GM18870 (cell line): ENCODE measurements around the gene PPP3R2.
"Not testable (repeated sequence)": the region's sequence is repeated elsewhere in the genome, so short reads cannot be mapped to it uniquely, and the experiment has no call there.

Experiments
- ATAC-seq: cut with Tn5 transposase; IDR thresholded peaks from one replicate; pipeline ENCODE4 v1.9.1; 2021; ENCODE audit warnings: moderate library complexity; ENCODE audit not compliant: unreplicated experiment

Gene PPP3R2

DNA sequence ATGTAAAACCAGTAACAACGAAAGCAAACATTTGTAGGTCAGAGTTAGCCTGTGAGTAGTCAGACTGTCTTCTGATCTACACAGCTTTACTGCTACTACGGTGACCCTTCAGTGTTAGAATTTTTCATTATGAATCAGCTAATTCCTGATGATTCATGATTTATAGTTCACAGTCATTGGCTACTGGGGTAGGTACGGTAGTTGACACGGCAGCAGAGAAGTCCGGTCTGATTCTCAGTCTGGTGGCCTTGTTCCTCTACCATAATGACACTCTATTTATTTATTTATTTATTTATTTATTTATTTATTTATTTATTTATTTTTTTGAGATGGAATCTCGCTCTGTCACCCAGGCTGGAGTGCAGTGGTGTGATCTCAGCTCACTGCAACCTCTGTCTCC is 4.7 kb downstream of the PPP3R2 start:
- not testable (repeated sequence) for ATAC-seq

GRCh38 chr9:101587332-101588043 is 7.3 kb downstream of the PPP3R2 start:
- no peak for ATAC-seq

- peak; percentile 88 for ATAC-seq
Measured at GRCh38 chr9:101586651-101587050, 8.1 kb downstream of the PPP3R2 start.

DNA sequence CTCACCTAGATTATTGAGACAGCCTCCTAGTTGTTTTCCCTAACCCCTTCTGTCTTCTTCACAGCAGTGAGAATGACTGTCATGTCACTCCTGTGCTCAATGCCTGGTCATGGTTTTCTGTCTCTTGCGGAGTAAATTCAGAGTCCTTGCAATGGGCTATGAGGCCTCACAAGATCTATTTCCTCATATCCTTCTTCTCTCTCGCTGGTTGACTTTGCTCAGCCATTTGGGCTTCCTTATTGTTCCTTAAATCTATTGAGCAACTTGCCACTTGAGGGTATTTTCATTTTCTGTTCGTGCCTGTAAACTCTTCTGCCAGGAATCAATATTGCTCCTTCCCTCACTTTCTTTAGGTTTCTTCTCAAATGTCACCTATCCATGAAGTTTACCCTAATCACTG is 9.0 kb downstream of the PPP3R2 start:
- ATAC-seq: no peak

DNA sequence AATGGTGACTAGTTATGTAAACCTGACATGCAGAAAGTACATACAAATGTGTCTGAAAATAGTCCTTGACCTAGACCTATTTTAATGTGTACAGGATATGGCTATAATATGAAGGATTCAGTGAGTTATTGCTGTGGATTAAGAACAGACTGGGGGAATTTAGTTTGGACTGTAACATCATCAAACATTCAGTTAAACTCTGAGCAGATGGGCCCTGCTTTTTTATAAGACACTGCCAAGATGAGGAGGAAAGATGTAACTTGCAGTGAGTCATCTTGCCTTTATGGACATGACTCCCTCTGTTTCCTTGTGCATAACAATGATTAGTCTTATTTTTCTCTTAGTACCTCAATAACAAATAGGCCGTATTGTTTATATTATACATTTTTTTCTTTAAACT is 12.2 kb downstream of the PPP3R2 start:
- ATAC-seq: no peak

DNA sequence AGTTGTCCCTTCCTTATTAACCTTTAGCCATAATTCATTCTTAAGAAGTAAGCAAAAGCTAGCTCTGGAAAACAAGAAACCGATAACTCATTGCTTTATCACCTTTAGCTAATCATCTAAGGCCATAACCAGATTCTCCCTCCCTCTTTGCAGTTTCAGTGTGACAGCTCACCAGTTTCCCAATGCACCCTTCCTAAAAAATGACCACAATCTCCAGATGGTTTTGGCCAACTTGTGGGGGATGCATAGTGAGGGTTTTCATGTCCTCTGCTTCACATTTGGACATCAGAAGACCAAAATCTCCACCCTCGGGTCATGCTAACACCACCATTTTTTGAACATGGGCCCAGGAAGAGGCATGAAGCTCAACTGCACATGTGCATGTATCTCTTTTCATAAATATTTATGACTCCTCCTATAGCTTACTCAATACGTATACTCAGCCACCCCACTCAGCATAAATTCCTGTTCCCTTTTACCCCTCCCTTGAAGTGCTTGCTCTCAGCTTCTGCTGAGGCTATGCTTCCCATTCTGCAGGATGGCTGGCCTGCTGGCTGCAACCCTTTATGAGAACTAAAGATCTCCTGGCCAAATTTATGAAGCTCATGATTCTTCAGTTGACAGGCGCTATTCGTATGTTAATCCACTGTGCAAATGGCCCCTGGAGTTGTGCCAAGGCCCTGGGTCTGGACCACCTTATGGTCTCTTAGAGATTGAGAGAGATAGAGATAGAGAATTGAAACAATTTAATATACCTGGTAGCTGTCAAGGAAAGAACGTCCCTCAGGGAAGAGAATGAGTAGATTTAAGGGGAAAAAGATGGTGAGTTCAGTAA is 14.8 kb downstream of the PPP3R2 start:
- ATAC-seq: no peak

GRCh38 chr9:101578378-101578777 is 16.4 kb downstream of the PPP3R2 start:
- ATAC-seq: peak; percentile 47

- no peak for ATAC-seq
Measured at GRCh38 chr9:101574731-101575333, 19.9 kb downstream of the PPP3R2 start.

DNA sequence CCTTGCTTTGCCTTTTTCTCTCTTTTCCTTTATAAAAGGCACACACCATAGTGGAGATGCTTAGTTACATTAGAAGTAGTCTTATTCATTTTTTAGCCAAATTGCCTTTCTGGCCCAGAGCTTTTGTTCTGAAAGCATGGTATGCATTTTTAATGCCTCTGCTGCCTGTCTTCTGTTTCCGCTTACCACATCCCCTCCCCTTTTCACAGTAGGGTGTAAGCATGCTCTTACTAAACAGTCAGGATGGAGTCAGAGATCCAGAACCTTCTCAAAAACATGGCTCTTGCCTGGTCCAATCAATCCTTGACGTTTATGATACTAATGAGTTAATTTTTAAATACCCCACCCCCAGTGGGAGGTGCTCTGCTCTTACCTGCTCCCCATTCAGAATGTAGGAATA is 22.5 kb downstream of the PPP3R2 start:
- ATAC-seq: no peak

DNA sequence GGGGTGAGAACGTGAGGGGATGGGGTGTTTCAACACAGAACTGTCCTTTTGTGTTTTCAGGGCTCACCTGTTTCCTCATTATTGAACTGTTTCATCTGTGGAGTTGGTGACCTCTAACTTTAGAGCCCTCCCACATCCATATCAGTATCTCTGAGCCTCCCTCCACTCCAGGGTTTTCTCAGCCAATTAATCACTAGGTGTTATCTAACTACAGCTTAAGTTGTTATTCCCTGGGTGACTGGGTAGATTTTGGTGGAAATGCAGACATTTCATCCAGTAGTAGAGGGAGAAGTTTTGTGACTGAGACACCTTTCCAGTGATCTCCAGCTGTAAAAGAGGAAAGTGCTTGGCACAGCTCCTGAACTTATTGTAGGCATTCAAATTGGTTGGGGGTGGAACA is 23.7 kb downstream of the PPP3R2 start:
- no peak for ATAC-seq

DNA sequence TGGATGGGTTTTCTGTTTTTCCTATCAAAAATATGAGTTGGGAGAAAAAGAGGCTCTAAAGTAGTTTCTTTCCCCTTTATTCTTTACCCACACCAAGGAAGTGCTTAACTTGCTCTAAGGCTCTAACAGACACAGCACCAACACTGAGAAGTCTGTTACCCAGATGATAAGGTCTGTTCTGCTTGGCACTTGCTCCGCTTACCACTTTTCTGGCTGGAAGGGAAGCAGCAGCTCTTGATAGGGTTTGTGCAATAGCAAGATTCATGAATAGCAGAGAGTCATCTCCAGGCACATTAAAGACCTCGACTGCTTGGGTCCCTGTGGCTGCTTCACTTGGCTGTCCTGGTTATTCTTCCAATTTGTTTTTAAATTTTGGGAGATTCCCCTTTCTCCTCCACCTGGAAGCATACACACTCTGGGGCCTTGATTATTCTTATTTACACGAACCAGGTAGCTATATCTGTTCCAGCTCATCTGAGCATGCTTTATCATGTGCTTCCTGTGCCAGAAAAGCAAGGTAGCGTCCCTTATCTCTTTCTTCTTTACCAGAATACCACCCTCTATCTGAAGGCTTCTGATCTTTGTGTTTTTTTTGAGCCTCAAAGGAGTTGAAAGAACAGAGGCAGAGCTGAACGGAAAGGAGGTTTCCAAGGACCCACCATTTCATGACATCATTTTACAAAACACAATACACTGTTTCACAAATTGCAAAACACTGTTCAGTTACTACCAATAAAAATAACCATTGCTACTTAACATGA is 24.8 kb downstream of the PPP3R2 start:
- ATAC-seq: no peak

DNA sequence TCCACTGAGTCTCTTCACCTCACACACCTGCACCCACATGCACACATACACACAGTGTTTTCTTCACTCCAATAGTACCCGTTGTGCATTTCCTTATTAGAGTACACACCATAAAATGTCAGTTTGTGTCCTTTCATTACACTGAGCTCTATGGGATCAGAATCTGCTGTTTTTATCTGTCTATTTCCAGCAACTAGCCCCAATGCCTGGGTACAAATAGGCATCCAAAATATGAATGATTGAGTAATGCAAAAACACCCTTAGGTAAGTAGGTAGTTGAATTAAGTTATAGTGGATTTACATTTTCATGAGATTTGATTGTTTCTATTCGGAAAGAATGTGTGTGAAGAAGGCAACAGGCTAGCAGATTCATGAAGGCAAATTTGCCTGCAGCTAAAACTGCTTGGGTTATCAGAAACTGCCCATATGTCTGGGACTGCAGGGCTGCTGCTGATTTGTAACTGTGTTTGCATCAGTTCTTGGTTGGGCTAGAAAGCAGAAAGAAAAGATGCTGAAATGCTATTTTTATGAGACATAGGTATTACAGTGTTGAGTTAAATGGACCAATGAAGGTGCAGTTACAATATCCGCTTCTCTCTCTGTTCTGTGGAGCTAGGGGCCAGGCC is 26.9 kb downstream of the PPP3R2 start:
- no peak for ATAC-seq

DNA sequence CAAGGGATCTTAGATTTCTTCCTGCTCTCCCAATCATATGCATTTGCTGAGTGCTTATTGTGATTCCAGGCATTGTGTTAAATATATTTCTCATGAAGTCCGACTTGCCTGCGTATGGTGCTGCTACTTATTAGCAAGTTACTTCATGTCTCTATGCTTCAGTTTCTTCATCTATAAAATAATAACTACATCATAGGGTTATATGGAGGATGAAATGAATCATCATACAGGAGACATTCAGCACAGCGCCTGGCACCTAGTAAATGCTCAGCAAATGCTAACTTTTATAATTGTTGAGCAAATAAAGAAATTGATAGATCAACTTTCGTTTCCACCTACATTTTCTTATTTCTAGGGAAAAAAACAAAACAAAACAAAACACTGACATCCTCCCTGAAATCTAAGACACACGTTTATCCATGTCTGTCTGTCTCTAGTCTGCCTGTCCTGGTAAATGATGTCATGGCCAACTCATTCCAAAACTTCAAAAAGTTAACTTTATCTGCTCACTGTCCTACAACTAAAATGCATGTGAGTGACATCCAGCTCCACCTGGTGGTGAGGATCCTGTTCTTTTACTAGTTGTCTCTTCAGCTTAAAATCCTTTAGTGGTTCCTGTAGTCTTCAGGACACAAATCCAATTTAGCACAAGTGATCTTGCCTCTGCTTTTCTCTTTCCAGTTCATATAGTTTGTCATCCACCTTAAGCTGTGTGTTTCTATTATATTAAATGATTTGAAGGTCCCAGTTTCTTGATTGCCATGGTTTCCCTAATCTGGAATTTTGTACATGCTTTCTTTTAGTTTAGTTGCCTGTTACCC is 27.7 kb downstream of the PPP3R2 start:
- ATAC-seq: peak; percentile 80

DNA sequence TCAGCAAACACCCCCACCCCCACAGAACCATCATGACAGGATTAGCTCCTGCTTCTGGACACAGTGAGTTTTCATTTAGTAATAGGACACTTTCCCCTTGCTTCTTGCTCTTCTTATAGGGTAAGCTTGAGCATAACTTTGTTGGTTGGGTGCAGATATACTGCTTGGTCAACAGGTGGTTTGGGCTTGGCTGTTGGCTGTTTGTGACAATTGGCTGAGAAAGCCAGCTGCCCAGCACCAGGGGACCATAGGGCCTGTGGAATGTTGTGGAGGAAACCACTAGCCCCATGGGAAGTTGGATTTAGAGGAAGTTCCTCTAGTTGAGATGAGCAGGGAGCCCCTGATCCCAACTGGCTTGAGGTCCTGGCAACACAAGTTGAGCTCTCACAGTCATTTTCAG is 30.5 kb downstream of the PPP3R2 start:
- ATAC-seq: no peak

- ATAC-seq: no peak
Measured at GRCh38 chr9:101562966-101563365, 31.8 kb downstream of the PPP3R2 start.

DNA sequence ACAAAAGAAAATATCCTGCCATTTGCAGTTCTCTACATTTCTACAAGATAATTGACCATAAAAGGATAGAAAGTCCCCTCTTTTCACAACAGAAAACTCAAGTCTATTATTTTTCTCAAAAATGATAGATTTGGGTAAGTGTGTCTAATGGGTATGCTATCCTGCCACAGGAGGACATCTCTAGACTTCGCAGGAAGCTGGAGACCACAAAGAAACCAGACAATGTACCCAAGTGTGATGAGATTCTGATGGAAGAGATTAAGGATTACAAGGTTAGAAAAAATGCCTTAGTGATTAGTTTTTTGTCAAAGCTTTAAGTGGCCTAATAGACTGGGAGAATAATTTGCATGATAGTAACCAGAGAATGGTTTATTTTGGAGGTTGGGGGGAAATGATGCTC is 33.0 kb downstream of the PPP3R2 start:
- ATAC-seq: no peak

- not testable (repeated sequence) for ATAC-seq
Measured at GRCh38 chr9:101549472-101550098, 45.2 kb downstream of the PPP3R2 start.

- ATAC-seq: no peak
Measured at GRCh38 chr9:101543098-101543735, 51.6 kb downstream of the PPP3R2 start.
